Activated CD4-positive, alpha-beta T cell treated with anti-CD3 and anti-CD28 coated beads for 36 hours (primary cell): ENCODE data around the gene MAMDC4. TPM values are rescaled to one million over a fixed set of nuclear protein-coding genes. Genes with fewer than 3 reads are reported as not detected.
A peak's percentile ranks its signal among the peaks of the same experiment; 100 is the strongest.
"Not testable (repeated sequence)": the region's sequence is repeated elsewhere in the genome, so short reads cannot be mapped to it uniquely, and the experiment has no call there.

Source experiments
- ATAC-seq: fragments of 200-7000 bp; cut with Tn5 transposase; one replicate; pipeline ENCODE4 v1.10.0; 2021; ENCODE audit warnings: mild to moderate bottlenecking, moderate library complexity
- CTCF ChIA-PET: fragments of 350-600 bp; sonication (Branson Sonifier 250); formaldehyde crosslinking; loops from one replicate; lab custom pipeline; 2021; ENCODE audit warnings: antibody characterized with exemption; lab: Charles Lee
- POLR2A ChIA-PET: fragments of 350-600 bp; sonication (Branson Sonifier 250); formaldehyde crosslinking; loops from one replicate; lab custom pipeline; 2021; ENCODE audit warnings: antibody characterized with exemption, inconsistent platforms; lab: Charles Lee
- DNase-seq: peaks from one replicate; pipeline ENCODE4 v3.0.0-alpha.2; 2020
- H3K27ac Mint-ChIP-seq: one replicate; pipeline ENCODE4 v1.8.0; 2021; ENCODE audit warnings: mixed read lengths
- H3K27me3 Mint-ChIP-seq: one replicate; pipeline ENCODE4 v1.8.0; 2021; ENCODE audit warnings: mixed read lengths
- H3K36me3 Mint-ChIP-seq: one replicate; pipeline ENCODE4 v1.8.0; 2021; ENCODE audit warnings: low read depth, mixed read lengths
- H3K4me1 Mint-ChIP-seq: one replicate; pipeline ENCODE4 v1.8.0; 2021; ENCODE audit warnings: mixed read lengths
- H3K4me3 Mint-ChIP-seq: one replicate; pipeline ENCODE4 v1.8.0; 2021; ENCODE audit warnings: mild to moderate bottlenecking, moderate library complexity, mixed read lengths
- H3K9me3 Mint-ChIP-seq: one replicate; pipeline ENCODE4 v1.8.0; 2021; ENCODE audit warnings: low read depth, mixed read lengths
- intact Hi-C, 2 experiments: fragments of 100-400 bp; cut with DNase I in 1 of 2; cut with micrococcal nuclease in 1 of 2; formaldehyde crosslinking; loops; one replicate each; pipeline versions ENCODE4 v1.14.2 to v1.15.1; 2022 to 2024; cut with DNase I, micrococcal nuclease
- total RNA-seq, 2 experiments: library from RNA; stranded (reverse); gene quantifications; one replicate each; pipeline ENCODE4 v1.2.3, GENCODE V29; 2021

The MAMDC4 gene
- total RNA-seq, 2 experiments from 2014 or later, result 16.6 to 17.5 TPM

- ATAC-seq (no peak), DNase-seq (no peak)
- H3K9me3 Mint-ChIP-seq, result no peaks in the 10 kb centered on the region
- H3K4me3 Mint-ChIP-seq, result no peak overlapping the region
- CTCF ChIA-PET, result interaction anchor here (0.9 to 2.3 kb wide), 7 partner anchors 17 to 364 kb away, joined by 3 to 15 read pairs (median 6); partner anchors contain the start of gene PAXX
- intact Hi-C loops, result loop anchor here in 1 of 2 experiments (10.0 kb wide), 1 partner anchor 194 kb away; the partner anchor contains the start of gene FUT7
- no peak overlapping the region for H3K27ac Mint-ChIP-seq
- peaks cover 7% of the 10 kb centered on the region for H3K27me3 Mint-ChIP-seq
- POLR2A ChIA-PET, result no interaction called here
- H3K36me3 Mint-ChIP-seq, result peaks cover 3% of the 10 kb centered on the region
- H3K4me1 Mint-ChIP-seq, result peaks cover 6% of the 10 kb centered on the region
Observed at GRCh38 chr9:136840877-136841645, 11.1 kb upstream of the MAMDC4 start.

DNA sequence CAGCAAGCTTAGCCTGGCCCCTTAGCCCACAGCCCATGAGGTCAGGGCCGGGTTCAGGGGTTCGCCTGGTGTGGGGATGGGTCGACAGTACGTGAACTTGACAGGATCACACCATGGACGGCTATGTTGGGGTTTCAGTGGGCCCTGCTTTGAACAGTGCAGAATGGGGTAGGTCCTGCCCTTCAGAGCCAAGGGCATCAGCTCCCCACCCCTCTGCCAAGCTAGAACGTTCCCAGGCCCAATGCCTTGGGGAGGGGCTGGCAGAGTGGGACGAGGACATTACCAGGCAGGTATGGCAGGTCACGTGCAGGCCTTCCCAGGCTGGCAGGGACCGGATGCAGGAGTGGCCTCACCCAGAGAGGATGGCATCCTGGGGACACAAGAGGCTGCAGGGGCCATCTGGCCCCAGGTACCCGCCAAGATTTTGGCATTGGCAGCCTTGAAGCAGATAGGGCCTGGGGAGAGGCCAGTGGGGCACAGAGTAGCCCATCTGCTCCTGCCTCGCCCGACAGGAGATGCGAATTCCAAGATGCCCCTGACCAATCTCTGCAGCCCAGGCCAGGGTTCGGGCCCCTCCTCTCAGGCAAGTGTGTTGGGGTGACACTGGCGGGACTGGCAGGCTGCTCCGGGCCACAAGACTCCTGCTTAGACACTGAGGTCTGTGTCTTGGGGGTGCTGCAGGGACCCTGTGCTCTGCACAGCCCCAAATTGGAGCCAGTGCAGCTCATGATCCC, 10.3 kb upstream of the MAMDC4 start:
- not testable (repeated sequence) for ATAC-seq, H3K27ac Mint-ChIP-seq, H3K36me3 Mint-ChIP-seq, H3K9me3 Mint-ChIP-seq, H3K4me1 Mint-ChIP-seq, DNase-seq
- intact Hi-C loops, result loop anchor here (1.0 to 10.0 kb wide), 2 partner anchors 102 to 193 kb away; partner anchors contain the start of genes FBXW5 (in 1 of the 2) and FUT7 (in 1 of the 2)
- ChIA-PET POLR2A (interaction anchor here (1.1 to 1.5 kb wide), 2 partner anchors 45 to 188 kb away, joined by 3 to 4 read pairs; partner anchors contain the start of gene TRAF2), CTCF (interaction anchor here (0.6 to 2.7 kb wide), 23 partner anchors 8 to 363 kb away, joined by 3 to 21 read pairs (median 4); partner anchors contain the start of genes MAN1B1, PAXX, RABL6 and SAPCD2)
- Mint-ChIP-seq H3K4me3 (peak overlapping the region; percentile 65), H3K27me3 (peaks cover 11% of the 10 kb centered on the region)

DNA sequence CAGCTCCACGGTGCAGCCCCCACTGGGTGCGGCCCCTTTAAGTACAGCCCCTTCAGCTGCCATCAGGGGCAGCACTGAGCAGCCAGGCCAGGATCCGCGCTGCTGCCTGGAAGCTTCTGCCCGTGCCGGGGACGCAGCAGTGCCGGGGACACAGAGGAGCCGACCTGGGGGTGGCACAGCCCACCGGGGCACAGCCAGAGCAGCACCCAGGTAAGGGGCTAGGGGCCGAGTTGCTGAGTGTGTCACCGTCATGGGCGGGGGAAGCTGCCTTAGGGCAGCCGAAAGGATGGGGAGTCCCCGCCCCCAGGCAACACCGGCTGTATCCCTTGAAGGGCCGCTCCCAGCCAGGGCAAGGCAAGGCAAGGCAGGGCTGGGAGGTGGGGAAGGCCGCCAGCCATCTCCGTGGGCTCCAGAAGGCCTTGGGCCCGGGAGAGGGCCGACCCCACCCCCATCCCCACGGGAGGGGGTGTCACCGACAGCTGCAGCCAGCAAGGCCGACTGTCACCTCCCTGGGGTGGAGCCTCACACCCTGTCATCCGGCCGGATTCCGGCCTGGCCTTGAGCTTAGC, 9.7 kb upstream of the MAMDC4 start, which contains the start of gene AJM1:
AJM1 (plus strand) TSS at position 99 of the 569 bp plus-strand sequence. CDS start 1,937 bp downstream, outside the sequence.
- DNase-seq (peak; percentile 88), ATAC-seq (peak; percentile 89)
- intact Hi-C loops, result loop anchor here (1.0 to 10.0 kb wide), 2 partner anchors 102 to 192 kb away; partner anchors contain the start of genes FBXW5 (in 1 of the 2) and FUT7 (in 1 of the 2)
- H3K9me3 Mint-ChIP-seq, H3K4me1 Mint-ChIP-seq, H3K36me3 Mint-ChIP-seq, H3K27ac Mint-ChIP-seq: not testable (repeated sequence)
- CTCF ChIA-PET, result interaction anchor here (0.6 to 2.7 kb wide), 23 partner anchors 8 to 362 kb away, joined by 3 to 21 read pairs (median 4); partner anchors contain the start of genes EDF1, MAN1B1, PAXX and RABL6
- POLR2A ChIA-PET, result interaction anchor here (0.9 to 1.5 kb wide), 3 partner anchors 44 to 187 kb away, joined by 3 to 4 read pairs (median 3); partner anchors contain the start of gene TRAF2
- peaks cover 11% of the 10 kb centered on the region for H3K27me3 Mint-ChIP-seq
- H3K4me3 Mint-ChIP-seq, result peak within 1 kb of the TSS; percentile 65

GRCh38 chr9:136843159-136843800, 8.9 kb upstream of the MAMDC4 start:
- H3K36me3 Mint-ChIP-seq, ATAC-seq, H3K9me3 Mint-ChIP-seq, DNase-seq, H3K27ac Mint-ChIP-seq: not testable (repeated sequence)
- CTCF ChIA-PET, result interaction anchor here (0.5 to 2.7 kb wide), 10 partner anchors 27 to 243 kb away, joined by 3 to 21 read pairs (median 8); partner anchors contain the start of genes MAN1B1, PAXX, RABL6 and TRAF2
- POLR2A ChIA-PET, result interaction anchor here (0.9 to 1.5 kb wide), 2 partner anchors 43 to 59 kb away, joined by 3 to 4 read pairs; partner anchors contain the start of gene TRAF2
- H3K27me3 Mint-ChIP-seq, result peaks cover 14% of the 10 kb centered on the region
- peak overlapping the region; percentile 26 for H3K4me3 Mint-ChIP-seq
- H3K4me1 Mint-ChIP-seq, result peaks cover 12% of the 10 kb centered on the region
- intact Hi-C loops, result loop anchor here in 1 of 2 experiments (10.0 kb wide), 1 partner anchor 192 kb away; the partner anchor contains the start of gene FUT7

DNA sequence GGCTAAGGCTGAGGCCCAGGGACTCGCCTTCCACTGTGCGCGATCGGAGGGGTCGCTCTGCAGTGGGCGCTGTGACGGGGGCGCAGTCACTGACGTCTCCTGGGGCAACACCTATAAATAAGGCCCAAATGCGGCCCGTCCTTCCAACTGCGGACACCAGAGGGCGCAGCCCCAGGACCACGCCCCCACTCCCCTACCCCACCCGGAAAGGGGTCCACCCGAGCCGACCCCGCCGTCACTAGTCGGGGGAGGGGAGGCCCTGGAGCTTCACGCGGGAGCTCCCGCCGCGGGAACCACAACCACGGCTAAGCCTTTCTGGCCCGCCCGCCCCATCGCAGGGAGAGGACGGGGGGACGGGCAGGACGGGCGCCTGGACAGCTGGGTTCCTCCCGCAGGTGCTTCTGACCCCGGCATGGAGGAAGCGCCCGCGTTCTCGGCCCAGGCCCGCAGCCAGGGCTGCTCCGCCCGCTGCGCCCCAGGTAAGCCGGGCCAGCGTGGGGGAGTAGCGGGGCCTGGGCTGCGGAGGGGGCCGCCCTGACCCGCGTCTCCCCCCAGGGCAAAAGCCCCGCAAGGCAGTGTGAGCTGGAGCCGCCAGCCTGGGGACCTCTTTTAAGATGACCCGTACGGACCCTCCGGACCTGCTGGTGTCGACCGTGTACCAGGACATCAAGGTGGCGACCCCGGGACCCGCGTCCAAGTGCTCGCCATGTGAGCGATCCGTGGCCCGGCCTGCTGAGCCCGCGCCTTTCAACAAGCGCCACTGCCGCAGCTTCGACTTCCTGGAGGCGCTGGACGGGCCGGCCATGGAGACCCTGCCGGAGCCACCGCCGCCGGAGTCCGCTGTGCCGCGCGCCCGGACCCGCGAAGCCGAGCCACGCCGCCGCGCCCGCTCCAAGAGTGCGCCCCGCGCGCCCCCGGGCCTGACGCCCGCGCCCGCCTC, 8.1 kb upstream of the MAMDC4 start:
- ATAC-seq, result peak; percentile 1

DNA sequence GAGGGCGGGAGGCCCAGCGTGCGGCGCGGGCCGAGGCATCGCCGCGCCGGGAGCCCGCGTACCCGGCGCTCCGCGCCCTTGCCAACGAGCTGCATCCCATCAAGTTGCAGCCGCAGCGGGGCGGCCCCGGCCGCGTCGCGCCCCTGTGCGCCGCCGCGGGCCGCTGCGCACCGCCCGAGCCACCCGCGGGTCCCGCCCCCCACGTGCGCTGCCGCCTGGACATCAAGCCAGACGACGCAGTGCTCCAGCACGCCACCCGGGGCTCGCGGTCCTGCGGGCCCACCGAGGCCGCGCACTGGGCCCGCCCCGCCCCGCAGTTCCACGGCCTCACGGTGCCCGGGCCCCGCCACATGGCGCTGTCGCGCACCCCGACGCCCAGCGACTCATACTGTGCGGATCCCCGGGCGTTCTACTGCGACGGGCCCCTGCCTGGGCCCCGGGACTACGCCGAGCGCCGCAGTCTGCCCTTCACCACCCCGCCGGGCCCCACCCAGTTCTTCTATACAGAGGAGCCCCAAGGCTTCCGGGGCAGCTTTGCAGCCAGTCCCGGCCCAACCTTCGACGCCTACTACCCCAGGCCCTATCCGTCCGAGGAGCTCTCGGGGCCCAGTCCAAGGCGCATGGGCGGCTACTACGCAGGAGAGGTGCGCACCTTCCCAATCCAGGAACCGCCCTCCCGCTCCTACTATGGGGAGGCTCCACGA, 7.2 kb upstream of the MAMDC4 start:
- Mint-ChIP-seq H3K27ac (no peak overlapping the region), H3K27me3 (peaks cover 14% of the 10 kb centered on the region), H3K9me3 (no peaks in the 10 kb centered on the region), H3K4me1 (peaks cover 14% of the 10 kb centered on the region), H3K4me3 (no peak overlapping the region), H3K36me3 (peaks cover 3% of the 10 kb centered on the region)
- intact Hi-C loops, result loop anchor here (5.0 to 10.0 kb wide), 4 partner anchors 57 to 202 kb away; partner anchors contain the start of genes FBXW5 (in 1 of the 2), FUT7 (in 1 of the 2) and NPDC1 (in 1 of the 2)
- ATAC-seq (no peak), DNase-seq (peak; percentile 46)
- ChIA-PET CTCF (interaction anchor here (0.6 to 1.3 kb wide), 4 partner anchors 15 to 190 kb away, joined by 3 to 8 read pairs (median 3); no protein-coding TSS in a partner anchor), POLR2A (no interaction called here)

More for the DNA sequence above, 8.1 kb upstream of the MAMDC4 start:
- Mint-ChIP-seq H3K4me3 (peak overlapping the region; percentile 26), H3K27me3 (peaks cover 14% of the 10 kb centered on the region), H3K4me1 (peaks cover 12% of the 10 kb centered on the region)
- CTCF ChIA-PET, result interaction anchor here (0.5 to 2.7 kb wide), 5 partner anchors 31 to 191 kb away, joined by 3 to 21 read pairs (median 6); partner anchors contain the start of gene RABL6
- H3K9me3 Mint-ChIP-seq, POLR2A ChIA-PET, H3K36me3 Mint-ChIP-seq, H3K27ac Mint-ChIP-seq: not testable (repeated sequence)
- peak; percentile 79 for DNase-seq
- intact Hi-C loops, result loop anchor here in 1 of 2 experiments (10.0 kb wide), 1 partner anchor 191 kb away; the partner anchor contains the start of gene FUT7

- DNase-seq (no peak), ATAC-seq (no peak)
- Mint-ChIP-seq H3K27ac (no peak overlapping the region), H3K36me3 (peaks cover 3% of the 10 kb centered on the region), H3K27me3 (peaks cover 14% of the 10 kb centered on the region), H3K4me3 (no peak overlapping the region), H3K4me1 (peaks cover 14% of the 10 kb centered on the region), H3K9me3 (no peaks in the 10 kb centered on the region)
- intact Hi-C loops, result loop anchor here (5.0 to 10.0 kb wide), 4 partner anchors 57 to 202 kb away; partner anchors contain the start of genes FBXW5 (in 1 of the 2), FUT7 (in 1 of the 2) and NPDC1 (in 1 of the 2)
- ChIA-PET CTCF (interaction anchor here (0.6 to 1.2 kb wide), 2 partner anchors 15 to 102 kb away, joined by 3 read pairs; no protein-coding TSS in a partner anchor), POLR2A (no interaction called here)
Observed at GRCh38 chr9:136845465-136846260, 6.5 kb upstream of the MAMDC4 start.

DNA sequence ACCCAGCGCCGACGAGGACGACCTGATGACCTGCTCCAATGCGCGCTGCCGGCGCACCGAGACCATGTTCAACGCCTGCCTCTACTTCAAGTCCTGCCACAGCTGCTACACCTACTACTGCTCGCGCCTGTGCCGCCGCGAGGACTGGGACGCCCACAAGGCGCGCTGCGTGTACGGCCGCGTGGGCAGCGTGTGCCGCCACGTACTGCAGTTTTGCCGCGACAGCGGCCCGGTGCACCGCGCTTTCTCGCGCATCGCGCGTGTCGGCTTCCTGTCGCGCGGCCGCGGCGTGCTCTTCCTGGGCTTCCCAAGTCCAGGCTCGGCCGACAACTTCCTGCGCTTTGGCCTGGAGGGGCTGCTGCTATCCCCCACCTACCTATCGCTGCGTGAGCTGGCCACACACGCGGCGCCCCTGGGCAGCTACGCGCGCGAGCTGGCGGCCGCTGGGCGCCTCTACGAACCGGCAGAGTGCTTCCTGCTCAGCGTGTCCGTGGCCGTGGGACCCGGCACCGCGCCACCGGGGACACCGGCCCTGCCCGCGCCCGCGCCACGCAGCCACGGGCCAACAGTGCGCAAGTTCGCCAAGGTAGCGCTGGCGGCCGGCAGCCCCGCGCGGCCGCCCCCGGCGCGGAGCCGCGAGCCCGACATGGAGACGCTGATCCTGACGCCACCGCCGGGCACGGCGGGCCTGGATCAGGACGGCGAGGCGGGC, 5.6 kb upstream of the MAMDC4 start:
- H3K27ac Mint-ChIP-seq, result no peak overlapping the region
- peaks cover 5% of the 10 kb centered on the region for H3K36me3 Mint-ChIP-seq
- POLR2A ChIA-PET, result no interaction called here
- peak; percentile 41 for DNase-seq
- ATAC-seq, result no peak
- peak overlapping the region; percentile 93 for H3K4me3 Mint-ChIP-seq
- H3K27me3 Mint-ChIP-seq, result peaks cover 14% of the 10 kb centered on the region
- no peaks in the 10 kb centered on the region for H3K9me3 Mint-ChIP-seq
- peaks cover 14% of the 10 kb centered on the region for H3K4me1 Mint-ChIP-seq
- CTCF ChIA-PET, result interaction anchor here (1.2 kb wide), 1 partner anchor 14 kb away, joined by 3 read pairs; no protein-coding TSS in a partner anchor
- intact Hi-C loops, result loop anchor here (5.0 to 10.0 kb wide), 4 partner anchors 56 to 201 kb away; partner anchors contain the start of genes FBXW5 (in 1 of the 2), FUT7 (in 1 of the 2) and NPDC1 (in 1 of the 2)
